Neural progenitor cell (in vitro differentiated cells): Measurements from ENCODE around the gene C14orf132. TPM values are rescaled to one million over a fixed set of nuclear protein-coding genes. Genes with fewer than 3 reads are reported as not detected.

ENCODE experiments used
- DNase-seq: peaks from one replicate; pipeline ENCODE4 v3.0.0-alpha.2; 2016; ENCODE audit warnings: low spot score
- H2AFZ ChIP-seq: fragments of 200-600 bp; sonication (generic); replicated peaks from 2 replicates; pipeline ENCODE4 v1.6.1; 2016; ENCODE audit warnings: antibody characterized with exemption
- H3F3A ChIP-seq: fragments of 200-600 bp; sonication (generic); 2 replicates; pipeline ENCODE4 v1.6.1; 2016; ENCODE audit warnings: antibody characterized with exemption, low read depth
- H3K27ac ChIP-seq: fragments of 200-600 bp; sonication (generic); 2 replicates; pipeline ENCODE4 v1.5.1; 2016; ENCODE audit warnings: mild to moderate bottlenecking
- H3K27me3 ChIP-seq: fragments of 200-600 bp; sonication (generic); 2 replicates; pipeline ENCODE4 v1.6.1; 2016; ENCODE audit warnings: mild to moderate bottlenecking, moderate library complexity
- H3K36me3 ChIP-seq: fragments of 200-600 bp; sonication (generic); 2 replicates; pipeline ENCODE4 v1.5.1; 2016
- H3K4me1 ChIP-seq: fragments of 200-600 bp; sonication (generic); 2 replicates; pipeline ENCODE4 v1.6.1; 2016; ENCODE audit warnings: mixed run types
- H3K4me2 ChIP-seq: fragments of 200-600 bp; sonication (generic); 2 replicates; pipeline ENCODE4 v1.6.1; 2016
- H3K4me3 ChIP-seq: fragments of 200-600 bp; sonication (generic); 2 replicates; pipeline ENCODE4 v1.5.1; 2016
- H3K79me2 ChIP-seq: fragments of 200-600 bp; sonication (generic); 2 replicates; pipeline ENCODE4 v1.6.1; 2016; ENCODE audit warnings: low read depth
- H3K9ac ChIP-seq: fragments of 200-600 bp; sonication (generic); 2 replicates; pipeline ENCODE4 v1.6.1; 2016
- H3K9me3 ChIP-seq: fragments of 200-600 bp; sonication (generic); 2 replicates; pipeline ENCODE4 v1.5.1; 2016; ENCODE audit warnings: low read depth
- H4K20me1 ChIP-seq: fragments of 200-600 bp; sonication (generic); 2 replicates; pipeline ENCODE4 v1.6.1; 2016; ENCODE audit warnings: low read depth
- H3K27ac Mint-ChIP-seq: 3 replicates; pipeline ENCODE4 v1.8.0; 2021; ENCODE audit warnings: mixed read lengths
- H3K27me3 Mint-ChIP-seq: 2 replicates; pipeline ENCODE4 v1.8.0; 2022; ENCODE audit warnings: low read depth, mild to moderate bottlenecking, inconsistent platforms, moderate library complexity, mixed read lengths; ENCODE audit not compliant: insufficient read depth
- H3K36me3 Mint-ChIP-seq: 3 replicates; pipeline ENCODE4 v1.8.0; 2021; ENCODE audit warnings: mixed read lengths
- H3K4me1 Mint-ChIP-seq: 3 replicates; pipeline ENCODE4 v1.8.0; 2021; ENCODE audit warnings: mixed read lengths
- H3K4me3 Mint-ChIP-seq: 3 replicates; pipeline ENCODE4 v1.8.0; 2021; ENCODE audit warnings: mild to moderate bottlenecking, moderate library complexity, mixed read lengths
- H3K9me3 Mint-ChIP-seq: 3 replicates; pipeline ENCODE4 v1.8.0; 2020; ENCODE audit warnings: mixed read lengths
- EZH2 ChIP-seq: fragments of 200-600 bp; sonication (generic); IDR thresholded peaks from 2 replicates; pipeline ENCODE4 v1.6.1; 2017; ENCODE audit warnings: antibody characterized with exemption, mild to moderate bottlenecking, moderate library complexity
- EZH2phosphoT487 ChIP-seq: fragments of 200-600 bp; sonication (generic); IDR thresholded peaks from 2 replicates; pipeline ENCODE4 v1.6.1; 2017; ENCODE audit warnings: antibody characterized with exemption
- total RNA-seq: library from RNA; depleted of rRNA; stranded (reverse); fragments of >200 nt; gene quantifications from 2 replicates; pipeline ENCODE4 v1.2.3, GENCODE V29; 2015; ENCODE audit warnings: low replicate concordance
- TF ChIP-seq, protein P1 (sequence below): fragments of 200-600 bp; sonication (generic); IDR thresholded peaks from 2 replicates; pipeline ENCODE4 v1.5.1; 2017; ENCODE audit warnings: antibody characterized with exemption, mild to moderate bottlenecking

The C14orf132 gene
- total RNA-seq, 1 donor from 2014 or later: 8.1 TPM

DNA sequence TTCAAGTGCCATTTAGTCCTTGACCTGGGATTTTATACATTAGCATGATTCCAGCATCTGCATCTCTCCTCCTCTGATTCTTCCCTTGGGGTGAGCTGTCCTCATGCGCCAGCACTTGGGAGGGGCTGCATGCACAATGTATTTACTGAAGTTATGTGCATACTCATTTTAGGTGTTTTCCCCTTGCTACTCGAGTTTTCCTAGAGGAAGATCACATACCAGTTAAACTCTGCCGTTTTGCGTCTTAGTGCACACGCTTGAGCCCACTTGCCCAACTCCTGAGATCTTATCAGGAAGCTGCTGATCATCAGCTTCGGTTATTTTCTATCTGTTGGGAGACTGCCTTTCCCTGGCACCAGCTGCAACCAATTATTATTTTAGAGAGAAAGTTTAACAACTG lies 78.8 kb downstream of the C14orf132 start:
- Histone ChIP-seq H3K36me3 (no peaks in the 10 kb centered on the region), H3K9ac (no peak overlapping the region), H3F3A (no peaks in the 10 kb centered on the region), H3K27me3 (no peaks in the 10 kb centered on the region), H3K4me3 (no peak overlapping the region), H3K4me1 (no peaks in the 10 kb centered on the region), H3K79me2 (no peaks in the 10 kb centered on the region), H3K9me3 (peaks cover 12% of the 10 kb centered on the region), H3K4me2 (no peak overlapping the region), H2AFZ (no peak overlapping the region), H3K27ac (no peak overlapping the region), H4K20me1 (no peaks in the 10 kb centered on the region)
- Mint-ChIP-seq H3K36me3 (peaks cover 2% of the 10 kb centered on the region), H3K4me3 (no peak overlapping the region), H3K9me3 (peaks cover 31% of the 10 kb centered on the region), H3K4me1 (peaks cover 3% of the 10 kb centered on the region), H3K27me3 (peaks cover 6% of the 10 kb centered on the region), H3K27ac (no peak overlapping the region)
- no peak for DNase-seq
- TF ChIP-seq EZH2phosphoT487: no peak
- TF ChIP-seq, protein P1, sequence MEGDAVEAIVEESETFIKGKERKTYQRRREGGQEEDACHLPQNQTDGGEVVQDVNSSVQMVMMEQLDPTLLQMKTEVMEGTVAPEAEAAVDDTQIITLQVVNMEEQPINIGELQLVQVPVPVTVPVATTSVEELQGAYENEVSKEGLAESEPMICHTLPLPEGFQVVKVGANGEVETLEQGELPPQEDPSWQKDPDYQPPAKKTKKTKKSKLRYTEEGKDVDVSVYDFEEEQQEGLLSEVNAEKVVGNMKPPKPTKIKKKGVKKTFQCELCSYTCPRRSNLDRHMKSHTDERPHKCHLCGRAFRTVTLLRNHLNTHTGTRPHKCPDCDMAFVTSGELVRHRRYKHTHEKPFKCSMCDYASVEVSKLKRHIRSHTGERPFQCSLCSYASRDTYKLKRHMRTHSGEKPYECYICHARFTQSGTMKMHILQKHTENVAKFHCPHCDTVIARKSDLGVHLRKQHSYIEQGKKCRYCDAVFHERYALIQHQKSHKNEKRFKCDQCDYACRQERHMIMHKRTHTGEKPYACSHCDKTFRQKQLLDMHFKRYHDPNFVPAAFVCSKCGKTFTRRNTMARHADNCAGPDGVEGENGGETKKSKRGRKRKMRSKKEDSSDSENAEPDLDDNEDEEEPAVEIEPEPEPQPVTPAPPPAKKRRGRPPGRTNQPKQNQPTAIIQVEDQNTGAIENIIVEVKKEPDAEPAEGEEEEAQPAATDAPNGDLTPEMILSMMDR: no peak
- TF ChIP-seq EZH2: no peak

DNA sequence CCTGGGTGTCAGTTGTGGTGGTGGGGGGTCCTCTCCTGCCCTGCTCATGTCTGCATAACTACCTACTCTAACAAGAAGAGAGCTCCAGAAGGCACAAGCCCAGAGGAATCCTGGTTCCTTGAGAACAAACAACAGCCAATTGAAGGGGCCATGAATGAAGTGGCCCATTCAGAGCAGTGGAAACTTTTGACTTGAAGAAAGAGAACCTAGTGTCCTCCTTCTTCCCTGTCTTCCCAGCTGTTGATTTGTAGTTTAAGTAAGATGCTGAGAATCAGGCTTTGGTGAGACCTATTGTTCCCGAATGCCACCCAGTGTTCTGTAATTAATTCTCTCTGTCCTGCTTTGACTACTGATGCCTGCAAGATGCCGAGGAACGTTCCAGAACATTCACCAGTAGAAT lies 79.2 kb downstream of the C14orf132 start:
- TF ChIP-seq, protein P1: no peak
- TF ChIP-seq EZH2phosphoT487 (no peak), EZH2 (no peak)
- Histone ChIP-seq H3K9me3 (peaks cover 10% of the 10 kb centered on the region), H4K20me1 (no peaks in the 10 kb centered on the region), H3K4me1 (no peaks in the 10 kb centered on the region), H3K36me3 (no peaks in the 10 kb centered on the region), H3K27ac (no peak overlapping the region), H2AFZ (no peak overlapping the region), H3K4me3 (no peak overlapping the region), H3K9ac (no peak overlapping the region), H3K27me3 (no peaks in the 10 kb centered on the region), H3F3A (no peaks in the 10 kb centered on the region), H3K4me2 (no peak overlapping the region), H3K79me2 (no peaks in the 10 kb centered on the region)
- no peak for DNase-seq
- Mint-ChIP-seq H3K4me1 (peaks cover 3% of the 10 kb centered on the region), H3K4me3 (no peak overlapping the region), H3K9me3 (peaks cover 27% of the 10 kb centered on the region), H3K27ac (no peak overlapping the region), H3K27me3 (peaks cover 6% of the 10 kb centered on the region), H3K36me3 (peaks cover 2% of the 10 kb centered on the region)

DNA sequence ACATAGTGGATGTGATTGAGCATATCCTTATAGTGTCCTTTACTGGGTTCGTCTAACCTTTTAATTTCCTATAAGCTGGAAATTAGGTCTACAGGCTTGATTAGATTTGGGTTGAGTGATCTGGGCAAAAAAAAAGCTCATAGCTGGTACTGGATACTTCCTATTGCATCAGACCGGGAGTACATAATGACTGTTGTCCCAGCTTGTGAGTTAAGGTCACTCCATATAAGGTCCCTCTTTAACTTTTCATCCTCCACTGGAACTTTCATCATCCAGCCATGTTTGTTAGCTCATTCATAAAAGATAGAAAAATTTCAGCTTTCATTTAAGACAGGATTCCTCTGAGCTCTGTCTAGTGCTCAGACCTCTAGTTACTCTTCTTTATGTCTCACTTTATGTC lies 80.8 kb downstream of the C14orf132 start:
- Mint-ChIP-seq H3K9me3 (peaks cover 21% of the 10 kb centered on the region), H3K4me3 (no peak overlapping the region), H3K4me1 (peaks cover 3% of the 10 kb centered on the region), H3K36me3 (no peaks in the 10 kb centered on the region), H3K27me3 (peaks cover 6% of the 10 kb centered on the region), H3K27ac (no peak overlapping the region)
- Histone ChIP-seq H3K9me3 (no peaks in the 10 kb centered on the region), H3K4me2 (no peak overlapping the region), H3K4me3 (no peak overlapping the region), H3K4me1 (no peaks in the 10 kb centered on the region), H2AFZ (no peak overlapping the region), H3K9ac (no peak overlapping the region), H3F3A (no peaks in the 10 kb centered on the region), H3K27ac (no peak overlapping the region), H3K36me3 (no peaks in the 10 kb centered on the region), H3K79me2 (no peaks in the 10 kb centered on the region), H4K20me1 (no peaks in the 10 kb centered on the region), H3K27me3 (no peaks in the 10 kb centered on the region)
- no peak for DNase-seq
- TF ChIP-seq EZH2phosphoT487: no peak
- no peak for TF ChIP-seq EZH2
- TF ChIP-seq, protein P1: no peak
